ENCODE results near the gene SRD5A1.
"Not testable (repeated sequence)": the region's sequence is repeated elsewhere in the genome, so short reads cannot be mapped to it uniquely, and the experiment has no call there.

GRCh38 chr5:6668717-6669116 lies 35.5 kb downstream of the SRD5A1 start:
- not testable (repeated sequence) for TF ChIP-seq POLR2AphosphoS5 (IDR thresholded peaks at IDR 0.05; ENCODE audit: borderline replicate concordance, low read depth, low read length); EZH2 (IDR thresholded peaks at IDR 0.05)

Data from SK-N-MC (cell line).